ENCODE measurements around the gene KIAA1671.

DNA sequence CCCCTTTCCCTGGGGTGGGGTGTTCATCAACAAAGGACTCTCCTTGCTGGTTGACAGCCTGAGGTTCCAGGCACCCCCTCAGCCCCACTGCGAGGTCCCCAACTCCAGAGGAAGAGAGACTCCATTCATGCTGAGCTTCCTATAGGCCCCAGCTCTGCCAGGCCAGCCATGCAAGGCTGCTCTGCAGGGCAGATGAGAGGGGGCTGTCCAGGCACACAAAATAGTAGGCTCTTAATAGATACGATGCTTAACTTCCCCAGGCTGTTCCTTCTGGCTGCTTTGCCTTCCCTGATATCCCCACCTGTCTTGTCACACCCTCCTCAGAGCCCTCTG is 202.1 kb downstream of the KIAA1671 start:
- TF ChIP-seq, protein P1, sequence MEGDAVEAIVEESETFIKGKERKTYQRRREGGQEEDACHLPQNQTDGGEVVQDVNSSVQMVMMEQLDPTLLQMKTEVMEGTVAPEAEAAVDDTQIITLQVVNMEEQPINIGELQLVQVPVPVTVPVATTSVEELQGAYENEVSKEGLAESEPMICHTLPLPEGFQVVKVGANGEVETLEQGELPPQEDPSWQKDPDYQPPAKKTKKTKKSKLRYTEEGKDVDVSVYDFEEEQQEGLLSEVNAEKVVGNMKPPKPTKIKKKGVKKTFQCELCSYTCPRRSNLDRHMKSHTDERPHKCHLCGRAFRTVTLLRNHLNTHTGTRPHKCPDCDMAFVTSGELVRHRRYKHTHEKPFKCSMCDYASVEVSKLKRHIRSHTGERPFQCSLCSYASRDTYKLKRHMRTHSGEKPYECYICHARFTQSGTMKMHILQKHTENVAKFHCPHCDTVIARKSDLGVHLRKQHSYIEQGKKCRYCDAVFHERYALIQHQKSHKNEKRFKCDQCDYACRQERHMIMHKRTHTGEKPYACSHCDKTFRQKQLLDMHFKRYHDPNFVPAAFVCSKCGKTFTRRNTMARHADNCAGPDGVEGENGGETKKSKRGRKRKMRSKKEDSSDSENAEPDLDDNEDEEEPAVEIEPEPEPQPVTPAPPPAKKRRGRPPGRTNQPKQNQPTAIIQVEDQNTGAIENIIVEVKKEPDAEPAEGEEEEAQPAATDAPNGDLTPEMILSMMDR (IDR thresholded peaks at IDR 0.05) = no peak
- TF ChIP-seq POLR2A (IDR thresholded peaks at IDR 0.05) = no peak
- no peak for TF ChIP-seq POLR2AphosphoS5 (IDR thresholded peaks at IDR 0.05)

Measured in breast epithelium (tissue), 3 donors.